Lower lobe of right lung (tissue), 2 donors: ENCODE data around the gene MYO3A. TPM values are rescaled to one million over a fixed set of nuclear protein-coding genes. Genes with fewer than 3 reads are reported as not detected.

ENCODE experiments used
- ATAC-seq, 2 donors: fragments of 200-7000 bp; cut with Tn5 transposase; one replicate each; pipeline ENCODE4 v1.9.1; 2020 to 2022; ENCODE audit warnings: mild to moderate bottlenecking in 2 of 2, moderate library complexity in 2 of 2
- DNase-seq: peaks from one replicate; pipeline ENCODE4 v3.0.0-alpha.2; 2020
- H3K27ac ChIP-seq: fragments of 200-600 bp; one replicate; pipeline ENCODE4 v1.8.0; 2022
- H3K27me3 ChIP-seq: fragments of 200-600 bp; one replicate; pipeline ENCODE4 v1.8.0; 2022; ENCODE audit warnings: low read depth
- H3K36me3 ChIP-seq: fragments of 200-600 bp; one replicate; pipeline ENCODE4 v1.8.0; 2022; ENCODE audit warnings: mild to moderate bottlenecking
- H3K4me1 ChIP-seq: fragments of 200-600 bp; one replicate; pipeline ENCODE4 v1.8.0; 2022
- H3K4me3 ChIP-seq: fragments of 200-600 bp; one replicate; pipeline ENCODE4 v1.8.0; 2022; ENCODE audit warnings: mild to moderate bottlenecking
- H3K9me3 ChIP-seq: fragments of 200-600 bp; one replicate; pipeline ENCODE4 v1.8.0; 2022
- CTCF ChIP-seq: fragments of 200-600 bp; IDR thresholded peaks from one replicate; pipeline ENCODE4 v1.8.0; 2022; ENCODE audit warnings: antibody characterized with exemption, mild to moderate bottlenecking
- intact Hi-C: fragments of 100-400 bp; cut with DNase I; formaldehyde crosslinking; loops from one replicate; pipeline ENCODE4 v1.11.0; 2022
- total RNA-seq: library from RNA; stranded (reverse); fragmentation: NEBNext Ultra II Directional; extraction: Animal tissue kit (Norgen Biotek cat#: 25700); gene quantifications from one replicate; pipeline ENCODE4 v1.2.1, GENCODE V29; 2021
- donor health status: DM: no; HTN: yes; CAD: no; lungs with severe emphysema.

The MYO3A gene
- total RNA-seq, 1 donor from 2014 or later: 0.44 TPM

DNA sequence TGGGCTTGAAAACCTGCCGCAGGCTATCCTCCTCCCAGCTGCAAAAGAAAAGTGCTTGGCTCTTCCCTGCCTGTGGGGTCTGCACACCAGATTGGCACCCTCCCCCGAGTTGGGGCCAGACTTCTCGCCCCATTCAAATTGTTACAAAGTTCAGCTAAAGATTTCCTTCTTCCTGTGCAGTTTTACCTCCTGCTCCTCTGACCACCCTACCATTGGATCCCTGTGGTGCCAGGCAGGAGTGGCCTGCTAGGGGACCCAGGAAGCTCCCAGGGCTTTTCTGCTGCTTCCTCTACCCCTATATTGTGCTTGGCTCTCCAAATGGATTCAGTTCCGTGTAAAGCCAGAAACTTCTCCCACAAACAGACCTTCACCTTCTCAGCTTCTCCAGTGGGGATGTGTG is 147.4 kb downstream of the MYO3A start:
- Histone ChIP-seq H3K9me3 (no peaks in the 10 kb centered on the region), H3K27ac (no peak overlapping the region), H3K4me1 (no peaks in the 10 kb centered on the region), H3K36me3 (no peaks in the 10 kb centered on the region), H3K27me3 (no peaks in the 10 kb centered on the region), H3K4me3 (no peak overlapping the region)
- ATAC-seq (no peak), DNase-seq (no peak)
- intact Hi-C loops: no loop called here
- no peak for TF ChIP-seq CTCF

DNA sequence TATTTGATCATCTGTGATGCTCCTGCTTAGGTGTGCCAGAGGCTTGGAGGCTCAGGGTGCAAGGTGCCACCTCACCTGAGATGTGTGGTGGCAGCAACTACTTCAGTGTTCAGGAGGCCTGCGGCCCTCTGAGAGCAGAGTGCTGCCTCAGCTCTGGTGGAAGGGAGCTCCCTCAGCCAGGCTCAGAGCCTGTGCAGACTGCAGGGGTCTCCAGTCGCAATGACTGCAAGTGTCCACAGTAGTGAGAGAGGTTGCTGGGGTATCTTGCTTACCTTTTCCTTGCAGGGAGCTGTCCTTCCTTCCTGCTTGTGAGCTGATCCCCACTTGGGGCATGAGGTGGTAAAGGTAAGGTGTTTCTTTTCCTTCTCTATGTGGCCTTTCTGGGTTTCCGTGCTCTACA is 151.5 kb downstream of the MYO3A start:
- Histone ChIP-seq H3K9me3 (no peaks in the 10 kb centered on the region), H3K27me3 (no peaks in the 10 kb centered on the region), H3K4me3 (no peak overlapping the region), H3K4me1 (no peaks in the 10 kb centered on the region), H3K36me3 (no peaks in the 10 kb centered on the region), H3K27ac (no peak overlapping the region)
- no peak for DNase-seq
- intact Hi-C loops: no loop called here
- TF ChIP-seq CTCF: no peak
- no peak for ATAC-seq

DNA sequence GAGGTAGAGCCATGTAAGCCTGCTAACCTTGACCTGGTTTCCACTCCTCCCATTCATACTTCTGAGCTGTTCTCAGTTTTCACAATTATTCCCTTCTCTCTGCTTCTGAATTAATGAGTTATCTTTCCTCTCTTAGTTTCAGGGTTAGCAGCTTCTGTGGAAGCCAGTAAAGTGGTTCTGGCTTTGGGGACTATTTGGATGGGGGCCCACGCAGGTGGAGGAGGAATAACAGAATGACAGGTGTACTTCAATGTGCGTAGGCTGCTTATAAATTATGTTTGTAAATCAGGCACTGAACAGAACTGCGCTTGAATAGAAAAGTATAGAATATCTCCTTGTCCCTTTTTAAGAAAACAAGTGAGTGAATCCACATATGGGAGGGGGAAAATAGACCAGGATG is 153.6 kb downstream of the MYO3A start:
- H3K36me3 ChIP-seq: no peaks in the 10 kb centered on the region
- no peak overlapping the region for H3K4me3 ChIP-seq
- intact Hi-C loops: no loop called here
- no peaks in the 10 kb centered on the region for H3K4me1 ChIP-seq
- no peaks in the 10 kb centered on the region for H3K27me3 ChIP-seq
- no peak for TF ChIP-seq CTCF
- ATAC-seq (no peak), DNase-seq (no peak)
- no peaks in the 10 kb centered on the region for H3K9me3 ChIP-seq
- no peak overlapping the region for H3K27ac ChIP-seq

DNA sequence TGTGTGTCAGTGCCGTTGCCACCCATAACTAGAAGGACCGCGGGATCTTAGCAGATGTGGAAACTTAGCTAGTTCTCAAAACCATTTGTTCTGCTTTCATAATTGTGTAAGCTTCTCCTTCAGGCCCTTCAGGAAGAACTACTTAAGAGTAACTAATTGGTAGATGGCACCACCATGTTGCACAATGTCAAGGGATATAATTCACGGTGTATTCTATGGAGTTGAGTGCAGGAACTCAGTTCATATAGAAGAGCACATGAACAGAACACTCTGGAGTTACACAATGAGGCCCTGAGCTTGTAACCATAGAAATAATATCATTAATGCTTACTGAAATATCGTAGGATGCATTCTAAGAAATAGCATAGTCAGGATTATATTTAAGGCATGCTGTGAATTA is 156.0 kb downstream of the MYO3A start:
- no peak for DNase-seq
- H3K4me3 ChIP-seq: no peak overlapping the region
- no peak for ATAC-seq
- intact Hi-C loops: no loop called here
- no peaks in the 10 kb centered on the region for H3K4me1 ChIP-seq
- no peaks in the 10 kb centered on the region for H3K9me3 ChIP-seq
- H3K27ac ChIP-seq: no peak overlapping the region
- H3K27me3 ChIP-seq: no peaks in the 10 kb centered on the region
- no peaks in the 10 kb centered on the region for H3K36me3 ChIP-seq
- TF ChIP-seq CTCF: no peak

- H3K27me3 ChIP-seq: no peaks in the 10 kb centered on the region
- no peak for DNase-seq
- H3K9me3 ChIP-seq: no peaks in the 10 kb centered on the region
- ATAC-seq: no peak
- H3K4me3 ChIP-seq: no peak overlapping the region
- no peak overlapping the region for H3K27ac ChIP-seq
- no peak for TF ChIP-seq CTCF
- no peaks in the 10 kb centered on the region for H3K4me1 ChIP-seq
- intact Hi-C loops: no loop called here
- H3K36me3 ChIP-seq: no peaks in the 10 kb centered on the region
These were observed 156.7 kb downstream of the MYO3A start for GRCh38 chr10:26090762-26091161.

- ATAC-seq: no peak
- Histone ChIP-seq H3K27me3 (no peaks in the 10 kb centered on the region), H3K27ac (no peak overlapping the region), H3K9me3 (no peaks in the 10 kb centered on the region), H3K4me1 (no peaks in the 10 kb centered on the region), H3K4me3 (no peak overlapping the region), H3K36me3 (no peaks in the 10 kb centered on the region)
- intact Hi-C loops: no loop called here
- DNase-seq: no peak
- no peak for TF ChIP-seq CTCF
These were observed 159.2 kb downstream of the MYO3A start for GRCh38 chr10:26093229-26093628.
